H1 (cell line): ENCODE data around the gene TMSB15C. TPM values are rescaled to one million over a fixed set of nuclear protein-coding genes. Genes with fewer than 3 reads are reported as not detected.

Source experiments
- CTCF ChIA-PET: fragments of 300-600 bp; sonication (Branson Sonifier 250); formaldehyde crosslinking; loops from one replicate; lab custom pipeline; 2021; ENCODE audit not compliant: partially characterized antibody; lab: Charles Lee
- POLR2A ChIA-PET: fragments of 300-600 bp; sonication (Branson Sonifier 250); formaldehyde crosslinking; loops from one replicate; lab custom pipeline; 2021; ENCODE audit warnings: inconsistent platforms; ENCODE audit not compliant: partially characterized antibody; lab: Charles Lee
- DNase-seq, 2 experiments: peaks; one replicate each; pipeline versions ENCODE4 v3.0.0 to v3.0.0-alpha.2; 2010 to 2022; ENCODE audit warnings: low spot score in 2 of 2, low read depth in 1 of 2, mixed read lengths in 1 of 2
- FAIRE-seq: peaks from 2 replicates; lab custom pipeline; 2011; peaks lifted over from hg19 to GRCh38; lab: Jason Lieb, UNC
- H2AFZ ChIP-seq: 2 replicates; pipeline ENCODE4 v1.8.1; 2012; ENCODE audit warnings: low read length, inconsistent platforms
- H2AK5ac ChIP-seq: 2 replicates; pipeline ENCODE4 v1.6.1; 2013; ENCODE audit warnings: low read depth, low read length
- H2BK120ac ChIP-seq: replicated peaks from 2 replicates; pipeline ENCODE3; 2013; ENCODE audit warnings: low read depth, low read length, inconsistent platforms
- H2BK12ac ChIP-seq: 2 replicates; pipeline ENCODE4 v1.6.1; 2013; ENCODE audit warnings: low read depth, low read length
- H2BK15ac ChIP-seq: 2 replicates; pipeline ENCODE4 v1.6.1; 2013; ENCODE audit warnings: low read length
- H2BK20ac ChIP-seq: 2 replicates; pipeline ENCODE4 v1.6.1; 2013; ENCODE audit warnings: low read length
- H2BK5ac ChIP-seq: 2 replicates; pipeline ENCODE4 v1.6.1; 2013; ENCODE audit warnings: low read depth, low read length
- H3K14ac ChIP-seq: 2 replicates; pipeline ENCODE4 v1.6.1; 2013; ENCODE audit warnings: inconsistent platforms; ENCODE audit not compliant: insufficient read length
- H3K18ac ChIP-seq: 2 replicates; pipeline ENCODE4 v1.6.1; 2013; ENCODE audit warnings: low read length; ENCODE audit errors: extremely low read depth
- H3K23ac ChIP-seq: 2 replicates; pipeline ENCODE4 v1.6.1; 2013; ENCODE audit warnings: inconsistent platforms; ENCODE audit not compliant: insufficient read length
- H3K23me2 ChIP-seq: 2 replicates; pipeline ENCODE4 v1.6.1; 2013; ENCODE audit warnings: low read depth, low read length
- H3K27ac ChIP-seq: 2 replicates; pipeline ENCODE4 v1.6.1; 2011; ENCODE audit warnings: low read depth, low read length, inconsistent platforms
- H3K27me3 ChIP-seq, 4 experiments: replicated peaks in 1 of 4; 1 replicate in 1 of 4; 2 replicates in 3 of 4; pipeline versions ENCODE4 v1.6.1 to v1.8.1; 2011 to 2013; ENCODE audit warnings: low read length in 3 of 4, mild to moderate bottlenecking in 3 of 4, inconsistent platforms in 2 of 4, mixed read lengths in 2 of 4, moderate library complexity in 1 of 4; ENCODE audit not compliant: control insufficient read depth in 3 of 4, insufficient read depth in 3 of 4; ENCODE audit errors: extremely low read depth in 1 of 4
- H3K36me3 ChIP-seq, 4 experiments: 2 replicates each; pipeline versions ENCODE4 v1.6.1 to v1.8.1; 2011 to 2013; ENCODE audit warnings: mild to moderate bottlenecking in 4 of 4, low read length in 3 of 4, moderate library complexity in 2 of 4, control low read depth in 1 of 4, inconsistent platforms in 1 of 4; ENCODE audit not compliant: insufficient read depth in 4 of 4, control insufficient read depth in 2 of 4
- H3K4ac ChIP-seq: replicated peaks from 2 replicates; pipeline ENCODE3; 2013; ENCODE audit warnings: low read length, low read depth, mixed read lengths, inconsistent platforms; ENCODE audit not compliant: insufficient read length
- H3K4me1 ChIP-seq, 4 experiments: replicated peaks in 1 of 4; 1 replicate in 1 of 4; 2 replicates in 3 of 4; pipeline versions ENCODE4 v1.6.1 to v1.8.1; 2011 to 2013; ENCODE audit warnings: low read length in 3 of 4, inconsistent platforms in 2 of 4, mixed read lengths in 1 of 4; ENCODE audit not compliant: insufficient read depth in 4 of 4, control insufficient read depth in 3 of 4
- H3K4me2 ChIP-seq, 2 experiments: 2 replicates each; pipeline versions ENCODE4 v1.6.1 to v1.8.1; 2011 to 2013; ENCODE audit warnings: low read depth in 2 of 2, low read length in 2 of 2, control low read depth in 1 of 2, inconsistent platforms in 1 of 2, mild to moderate bottlenecking in 1 of 2; ENCODE audit not compliant: insufficient read depth in 1 of 2
- H3K4me3 ChIP-seq, 4 experiments: fragments of 200-600, 300-600 bp in 1 of 4; sonication (generic), shearing (Covaris generic), sonication (Bioruptor Twin) in 1 of 4; 2 replicates each; pipeline versions ENCODE4 v1.5.1 to v1.8.1; 2011 to 2016; ENCODE audit warnings: low read length in 4 of 4, low read depth in 3 of 4, control low read depth in 2 of 4, inconsistent platforms in 2 of 4, mild to moderate bottlenecking in 2 of 4, mixed read lengths in 1 of 4, moderate library complexity in 1 of 4; ENCODE audit not compliant: insufficient read depth in 2 of 4; ENCODE audit errors: extremely low read depth in 1 of 4
- H3K56ac ChIP-seq: replicated peaks from 2 replicates; pipeline ENCODE3; 2013; ENCODE audit warnings: low read depth, mild to moderate bottlenecking, mixed read lengths, low read length, inconsistent platforms; ENCODE audit not compliant: insufficient read length
- H3K79me1 ChIP-seq: 2 replicates; pipeline ENCODE4 v1.6.1; 2013; ENCODE audit warnings: low read depth, low read length, control low read depth
- H3K79me2 ChIP-seq, 2 experiments: 2 replicates each; pipeline versions ENCODE4 v1.6.1 to v1.8.1; 2012 to 2013; ENCODE audit warnings: low read length in 2 of 2, mild to moderate bottlenecking in 2 of 2, inconsistent platforms in 1 of 2; ENCODE audit not compliant: insufficient read depth in 2 of 2, control insufficient read depth in 1 of 2
- H3K9ac ChIP-seq, 4 experiments: replicated peaks in 1 of 4; 1 replicate in 1 of 4; 2 replicates in 3 of 4; pipeline versions ENCODE4 v1.6.1 to v1.8.1; 2011 to 2013; ENCODE audit warnings: low read depth in 3 of 4, low read length in 3 of 4, control low read depth in 2 of 4, mild to moderate bottlenecking in 2 of 4, moderate library complexity in 2 of 4, inconsistent platforms in 1 of 4; ENCODE audit errors: extremely low read depth in 1 of 4
- H3K9me3 ChIP-seq, 2 experiments: 2 replicates each; pipeline versions ENCODE4 v1.6.1 to v1.8.1; 2012 to 2013; ENCODE audit warnings: mild to moderate bottlenecking in 2 of 2, moderate library complexity in 2 of 2, control low read depth in 1 of 2, inconsistent platforms in 1 of 2, low read depth in 1 of 2, low read length in 1 of 2, mixed read lengths in 1 of 2; ENCODE audit not compliant: insufficient read depth in 2 of 2
- H4K20me1 ChIP-seq, 2 experiments: replicated peaks in 1 of 2; 2 replicates each; pipeline versions ENCODE3 to v1.8.1; 2011 to 2013; ENCODE audit warnings: inconsistent platforms in 2 of 2, low read length in 2 of 2, mild to moderate bottlenecking in 1 of 2; ENCODE audit not compliant: insufficient read depth in 2 of 2, control insufficient read depth in 1 of 2
- H4K5ac ChIP-seq: 2 replicates; pipeline ENCODE4 v1.6.1; 2013; ENCODE audit warnings: low read length, low read depth, mixed read lengths, inconsistent platforms; ENCODE audit not compliant: insufficient read length
- H4K8ac ChIP-seq: 2 replicates; pipeline ENCODE4 v1.8.0; 2013; ENCODE audit warnings: mild to moderate bottlenecking, moderate library complexity, low read length, inconsistent platforms; ENCODE audit not compliant: insufficient read depth; ENCODE audit errors: extremely low read depth
- H4K91ac ChIP-seq: replicated peaks from 2 replicates; pipeline ENCODE3; 2013; ENCODE audit warnings: low read length, mixed read lengths, inconsistent platforms; ENCODE audit not compliant: insufficient read length
- MAFK ChIP-seq: IDR thresholded peaks from 2 replicates; pipeline ENCODE4 v1.6.1; 2012; ENCODE audit warnings: low read depth, mild to moderate bottlenecking, improper control_type of control experiment, low read length
- ZNF274 ChIP-seq: IDR thresholded peaks from 2 replicates; pipeline ENCODE4 v1.7.0; 2012; ENCODE audit warnings: low read length, borderline replicate concordance; ENCODE audit errors: extremely low read depth
- WGBS, 2 experiments: shearing (Covaris generic) in 1 of 2; methylation state at CpG; one replicate each; pipeline versions ENCODE4 v1.1.6 to v1.1.7; 2013 to 2015; ENCODE audit warnings: low lambda C conversion rate in 2 of 2, mixed read lengths in 2 of 2, inconsistent platforms in 1 of 2, low coverage in 1 of 2, missing lambda C conversion rate in 1 of 2; ENCODE audit not compliant: insufficient replicate concordance in 2 of 2, insufficient coverage in 1 of 2, insufficient read length in 1 of 2; ENCODE audit errors: extremely low coverage in 1 of 2, missing lambda C conversion rate in 1 of 2; 5-methylcytosine and 5-hydroxymethylcytosine counted together
- polyA plus RNA-seq, 7 experiments: library from polyadenylated mRNA; depleted of rRNA in 3 of 7; stranded (reverse) in 5 of 7; unstranded in 2 of 7; fragments of >200 nt in 5 of 7; fragments of 200-250 nt in 2 of 7; gene quantifications; 1 replicate in 5 of 7; 2 replicates in 1 of 7; 4 replicates in 1 of 7; pipeline versions ENCODE4 v1.2.1 to v1.2.3, GENCODE V29; 2011 to 2013; ENCODE audit warnings: missing spikeins in 2 of 7, mixed read lengths in 2 of 7
- total RNA-seq: library from RNA; stranded (reverse); fragmentation: NEBNext Ultra II Directional; extraction: Animal tissue kit (Norgen Biotek cat#: 25700); gene quantifications from 2 replicates; pipeline ENCODE4 v1.2.1, GENCODE V29; 2021

The TMSB15C gene
- total and polyA plus RNA-seq, 2 of the 8 experiments (the other 6 are each of a cell fraction or from before 2014, with no cell fraction given) = 1.5 to 2.6 TPM

DNA sequence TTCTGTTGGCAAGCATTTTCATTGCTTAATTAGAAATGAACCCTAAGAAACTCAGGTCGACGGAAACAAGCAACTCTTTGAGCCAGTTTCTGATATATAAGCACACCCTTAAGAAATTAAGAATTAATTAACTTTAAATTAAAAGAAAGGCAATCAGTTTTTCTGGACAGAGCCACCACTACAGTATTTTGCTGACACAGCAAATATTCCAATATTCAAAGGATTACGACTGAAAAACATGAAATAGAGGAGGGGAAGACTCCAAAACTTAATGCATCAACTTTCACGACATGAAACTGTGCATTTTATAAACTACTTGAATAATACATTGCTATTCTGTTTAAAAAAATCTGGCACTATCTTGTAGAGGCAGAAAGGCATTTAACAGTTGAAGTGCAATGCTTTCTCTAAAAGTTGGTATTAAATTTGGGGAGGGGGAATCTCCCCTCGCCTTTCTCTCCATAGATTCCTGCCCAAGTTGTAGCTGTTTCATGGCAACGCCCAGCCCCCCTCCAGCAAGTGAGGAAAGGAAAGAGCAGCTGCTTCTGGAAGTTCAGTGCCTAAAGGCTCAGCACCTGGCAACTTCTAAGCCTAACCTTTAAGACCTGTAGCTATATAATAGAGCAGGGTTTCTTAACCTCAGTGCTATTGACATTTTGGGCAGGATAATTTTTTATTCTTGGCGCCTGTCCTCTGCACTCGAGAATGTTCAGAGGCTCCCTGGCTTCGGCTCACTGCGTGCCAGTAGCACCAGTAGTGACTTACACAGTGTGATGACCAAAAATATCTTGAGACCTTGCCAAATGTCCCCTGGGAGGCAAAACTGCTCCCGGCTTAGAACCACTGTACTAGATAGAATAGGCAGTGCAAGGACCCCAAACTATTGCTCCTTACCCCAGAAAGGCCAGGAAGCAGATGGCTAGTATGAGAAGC is 29.6 kb upstream of the TMSB15C start:
- Histone ChIP-seq H3K4me2 (no peak overlapping the region), H3K14ac (no peak overlapping the region), H3K4me1 (no peaks in the 10 kb centered on the region), H4K5ac (no peak overlapping the region), H3K79me2 (no peaks in the 10 kb centered on the region), H3K79me1 (no peaks in the 10 kb centered on the region), H3K9me3 (no peaks in the 10 kb centered on the region), H3K4ac (no peak overlapping the region), H2AK5ac (no peak overlapping the region), H2BK120ac (no peak overlapping the region)
- 90% methylated on average over 11 of the region's 11 CpGs; no CpG with 5 or more reads in 1 of the 2 experiments for WGBS, 2 experiments
- POLR2A ChIA-PET = no interaction called here
- no peak for DNase-seq
- peak; percentile 94 for TF ChIP-seq MAFK
- TF ChIP-seq ZNF274 = no peak
- TF ChIP-seq, all 59 proteins: peak for 1
- no peak overlapping the region for H3K18ac ChIP-seq
- no peak overlapping the region for H3K27ac ChIP-seq
- no peak overlapping the region for H3K9ac ChIP-seq
- no peak overlapping the region for H4K91ac ChIP-seq
- H3K56ac ChIP-seq = no peak overlapping the region
- no peak overlapping the region for H2AFZ ChIP-seq
- H3K36me3 ChIP-seq = no peaks in the 10 kb centered on the region
- H3K23me2 ChIP-seq = no peaks in the 10 kb centered on the region
- no peak for FAIRE-seq
- CTCF ChIA-PET = no interaction called here
- no peak overlapping the region for H2BK20ac ChIP-seq
- no peak overlapping the region for H2BK5ac ChIP-seq
- H2BK12ac ChIP-seq = no peak overlapping the region
- no peak overlapping the region for H3K23ac ChIP-seq
- no peak overlapping the region for H2BK15ac ChIP-seq
- no peaks in the 10 kb centered on the region for H4K20me1 ChIP-seq
- H4K8ac ChIP-seq = no peak overlapping the region
- no peak overlapping the region for H3K4me3 ChIP-seq
- H3K27me3 ChIP-seq = no peaks in the 10 kb centered on the region
